ENCODE measurements around the gene PYCR2. TPM values are rescaled to one million over a fixed set of nuclear protein-coding genes. Genes with fewer than 3 reads are reported as not detected.

PYCR2 gene
- total RNA-seq, 4 donors from 2014 or later = 19.5 to 66.4 (median 38.8) TPM

DNA sequence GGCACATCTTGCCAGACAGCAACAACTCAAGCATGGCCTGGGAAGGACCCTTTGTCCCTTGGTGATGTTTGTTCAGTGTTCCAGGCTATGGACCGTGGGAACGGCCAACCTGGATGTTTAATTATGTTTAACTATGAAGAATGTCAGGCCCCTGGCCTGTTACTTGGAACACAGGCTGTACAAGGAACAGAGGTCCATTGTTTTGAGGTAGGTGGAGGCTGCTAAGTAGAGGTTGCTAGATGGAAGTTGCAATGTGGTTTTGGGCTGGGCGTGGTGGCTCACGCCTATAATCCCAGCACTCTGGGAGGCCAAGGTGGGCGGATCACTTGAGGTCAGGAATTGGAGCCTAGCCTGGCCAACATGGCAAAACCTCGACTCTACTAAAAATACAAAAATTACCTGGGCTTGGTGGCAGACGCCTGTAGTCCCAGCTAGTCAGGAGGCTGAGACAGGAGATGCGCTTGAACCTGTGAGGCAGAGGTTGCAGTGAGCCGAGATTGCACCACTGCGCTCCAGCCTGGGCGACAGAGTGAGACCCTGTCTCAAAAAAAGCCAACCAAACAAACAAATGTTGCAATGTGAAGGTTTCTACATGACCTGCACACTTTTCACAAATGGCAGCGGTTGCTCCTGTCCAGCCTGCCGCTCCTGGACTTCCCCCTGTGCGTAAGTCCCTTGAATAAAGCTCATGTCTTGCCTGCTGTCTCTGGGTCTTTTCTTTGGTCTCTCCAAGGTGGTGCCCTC is 32.6 kb downstream of the PYCR2 start:
- H3K9me3 ChIP-seq = no peaks in the 10 kb centered on the region
- H3K4me3 ChIP-seq = no peak overlapping the region
- no peaks in the 10 kb centered on the region for H3K27me3 ChIP-seq
- H3K36me3 ChIP-seq = no peaks in the 10 kb centered on the region
- intact Hi-C loops (cut with DNase I; ENCODE audit: low total_unique reads) = no loop called here
- H3K4me1 ChIP-seq = no peaks in the 10 kb centered on the region
- no peak overlapping the region for H3K27ac ChIP-seq
- TF ChIP-seq POLR2A (IDR thresholded peaks at IDR 0.05) = no peak
- TF ChIP-seq, protein P1, sequence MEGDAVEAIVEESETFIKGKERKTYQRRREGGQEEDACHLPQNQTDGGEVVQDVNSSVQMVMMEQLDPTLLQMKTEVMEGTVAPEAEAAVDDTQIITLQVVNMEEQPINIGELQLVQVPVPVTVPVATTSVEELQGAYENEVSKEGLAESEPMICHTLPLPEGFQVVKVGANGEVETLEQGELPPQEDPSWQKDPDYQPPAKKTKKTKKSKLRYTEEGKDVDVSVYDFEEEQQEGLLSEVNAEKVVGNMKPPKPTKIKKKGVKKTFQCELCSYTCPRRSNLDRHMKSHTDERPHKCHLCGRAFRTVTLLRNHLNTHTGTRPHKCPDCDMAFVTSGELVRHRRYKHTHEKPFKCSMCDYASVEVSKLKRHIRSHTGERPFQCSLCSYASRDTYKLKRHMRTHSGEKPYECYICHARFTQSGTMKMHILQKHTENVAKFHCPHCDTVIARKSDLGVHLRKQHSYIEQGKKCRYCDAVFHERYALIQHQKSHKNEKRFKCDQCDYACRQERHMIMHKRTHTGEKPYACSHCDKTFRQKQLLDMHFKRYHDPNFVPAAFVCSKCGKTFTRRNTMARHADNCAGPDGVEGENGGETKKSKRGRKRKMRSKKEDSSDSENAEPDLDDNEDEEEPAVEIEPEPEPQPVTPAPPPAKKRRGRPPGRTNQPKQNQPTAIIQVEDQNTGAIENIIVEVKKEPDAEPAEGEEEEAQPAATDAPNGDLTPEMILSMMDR (IDR thresholded peaks at IDR 0.05) = no peak
- DNase-seq = no peak

DNA sequence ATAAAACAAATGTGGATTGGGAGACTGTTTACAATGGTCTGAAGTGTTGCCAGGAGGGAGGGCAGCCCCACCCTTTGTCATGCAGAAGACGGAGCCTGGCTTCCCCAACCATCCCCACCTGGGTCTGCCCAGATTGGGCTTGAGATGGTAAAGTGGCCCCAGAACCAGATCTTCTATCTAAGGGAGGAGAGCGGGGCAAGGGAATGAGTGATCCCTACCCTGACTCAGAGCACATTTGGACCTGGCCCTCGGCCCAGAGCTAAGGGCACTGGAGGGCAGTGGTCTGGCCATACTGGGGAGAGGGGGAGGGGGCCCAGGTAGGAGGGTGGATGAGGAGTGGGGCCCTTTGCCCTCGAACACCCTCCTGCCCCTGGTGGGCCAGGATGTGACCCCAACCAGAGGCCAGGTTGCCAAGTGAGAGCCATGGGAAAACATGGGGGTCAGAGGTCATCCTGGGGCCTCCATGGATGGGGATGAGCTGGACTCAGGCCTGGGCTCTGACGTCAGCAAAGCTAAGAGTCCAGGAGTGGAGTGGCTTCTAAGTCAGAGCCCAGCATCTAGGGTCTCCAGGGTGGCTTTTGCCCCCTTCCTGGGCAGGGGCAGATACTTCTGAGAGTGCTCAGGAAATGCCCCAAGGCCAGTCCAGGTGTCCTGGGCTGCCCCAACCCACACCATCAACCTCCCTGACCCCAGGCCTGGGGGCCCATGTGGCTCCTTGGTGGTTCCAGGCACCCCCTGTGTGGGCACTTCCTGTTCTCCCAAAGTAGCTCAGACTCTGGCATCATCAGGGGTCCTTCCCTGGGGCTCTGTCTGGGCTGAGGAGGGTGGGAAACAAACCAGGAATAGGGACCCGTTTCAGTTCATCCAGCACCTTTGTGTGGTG is 33.5 kb downstream of the PYCR2 start:
- Histone ChIP-seq H3K27ac (no peak overlapping the region), H3K4me3 (no peak overlapping the region), H3K9me3 (no peaks in the 10 kb centered on the region), H3K36me3 (no peaks in the 10 kb centered on the region), H3K4me1 (no peaks in the 10 kb centered on the region), H3K27me3 (no peaks in the 10 kb centered on the region)
- no peak for DNase-seq
- no peak for TF ChIP-seq POLR2A (IDR thresholded peaks at IDR 0.05)
- TF ChIP-seq, protein P1 (IDR thresholded peaks at IDR 0.05) = no peak
- intact Hi-C loops (cut with DNase I; ENCODE audit: low total_unique reads) = no loop called here

DNA sequence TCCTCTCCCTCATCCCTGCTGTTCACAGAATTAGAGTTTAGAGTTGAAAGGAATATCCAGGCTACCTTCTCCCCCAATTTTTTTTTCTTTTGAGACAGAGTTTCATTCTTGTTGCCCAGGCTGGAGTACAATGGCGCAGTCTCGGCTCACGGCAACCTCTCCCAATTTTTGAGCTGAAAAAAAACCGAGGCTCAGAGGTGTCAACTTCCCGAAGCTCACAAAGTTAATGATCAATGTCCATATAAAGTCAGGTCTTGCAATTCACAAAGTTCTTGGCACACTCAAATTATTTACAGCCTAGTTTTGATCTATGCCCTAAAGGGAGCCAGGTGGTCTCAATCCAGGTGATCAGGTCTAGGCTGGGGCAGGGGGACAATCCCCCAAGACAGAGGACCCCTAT is 34.3 kb downstream of the PYCR2 start:
- no peaks in the 10 kb centered on the region for H3K4me1 ChIP-seq
- no peaks in the 10 kb centered on the region for H3K36me3 ChIP-seq
- no peak overlapping the region for H3K27ac ChIP-seq
- TF ChIP-seq, protein P1 (IDR thresholded peaks at IDR 0.05) = no peak
- TF ChIP-seq POLR2A (IDR thresholded peaks at IDR 0.05) = no peak
- DNase-seq = no peak
- no peaks in the 10 kb centered on the region for H3K27me3 ChIP-seq
- intact Hi-C loops (cut with DNase I; ENCODE audit: low total_unique reads) = no loop called here
- no peak overlapping the region for H3K4me3 ChIP-seq
- H3K9me3 ChIP-seq = no peaks in the 10 kb centered on the region

DNA sequence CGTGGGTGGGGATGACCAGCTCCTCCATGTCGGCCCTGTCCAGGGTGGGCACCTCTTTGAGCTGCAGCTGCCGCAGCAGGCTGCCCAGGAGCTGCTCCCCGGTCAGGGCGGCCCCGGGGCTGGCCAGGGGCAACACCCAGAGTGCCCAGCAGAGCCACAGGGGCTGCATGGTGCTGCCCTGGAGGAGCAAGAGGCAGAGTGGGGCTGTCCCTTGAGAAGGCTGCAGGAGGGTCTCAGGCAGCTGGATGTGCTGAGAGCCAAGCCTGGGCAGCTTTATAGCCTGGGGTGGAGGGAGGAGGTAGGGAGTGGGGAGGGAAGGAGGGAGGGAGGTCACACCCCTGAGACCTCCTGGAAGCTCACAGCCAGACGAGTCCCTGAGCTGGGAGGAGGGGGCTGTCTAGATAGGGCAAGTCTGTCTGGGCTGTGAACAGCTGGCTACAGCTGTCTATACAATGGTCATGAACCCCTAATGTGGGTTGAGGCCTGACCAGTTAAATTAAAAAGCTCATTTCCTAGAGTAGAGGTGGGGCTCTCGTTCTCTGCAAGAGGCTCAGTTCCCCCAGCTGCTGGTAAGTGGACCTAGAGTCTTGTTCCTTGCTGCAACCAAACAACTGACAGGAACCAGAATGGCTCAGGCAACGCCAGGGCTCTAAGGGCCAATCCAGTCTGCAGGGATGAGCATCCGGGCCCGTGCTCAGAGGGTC is 35.0 kb downstream of the PYCR2 start, which contains the start of gene LEFTY1:
LEFTY1 (minus strand) TSS at position 249 of the 704 bp plus-strand sequence; CDS start at position 169, 80 bp downstream.
- Histone ChIP-seq H3K4me3 (no peak within 1 kb of the TSS), H3K9me3 (no peaks in the 10 kb centered on the region), H3K27ac (no peak within 1 kb of the TSS), H3K27me3 (no peaks in the 10 kb centered on the region), H3K4me1 (no peaks in the 10 kb centered on the region), H3K36me3 (no peaks in the 10 kb centered on the region)
- TF ChIP-seq POLR2A (IDR thresholded peaks at IDR 0.05) = no peak
- TF ChIP-seq, protein P1 (IDR thresholded peaks at IDR 0.05) = no peak
- intact Hi-C loops (cut with DNase I; ENCODE audit: low total_unique reads) = no loop called here
- DNase-seq = no peak
